Middle frontal gyrus (tissue), 1 donor: ENCODE data around the gene GGT6.

Source experiments
- DNase-seq: peaks from one replicate; pipeline ENCODE4 v3.0.0-alpha.2; 2015; ENCODE audit warnings: low spot score; ENCODE audit errors: extremely low spot score

Gene GGT6

GRCh38 chr17:4574448-4575045, 14.2 kb upstream of the GGT6 start:
- DNase-seq, result no peak

DNA sequence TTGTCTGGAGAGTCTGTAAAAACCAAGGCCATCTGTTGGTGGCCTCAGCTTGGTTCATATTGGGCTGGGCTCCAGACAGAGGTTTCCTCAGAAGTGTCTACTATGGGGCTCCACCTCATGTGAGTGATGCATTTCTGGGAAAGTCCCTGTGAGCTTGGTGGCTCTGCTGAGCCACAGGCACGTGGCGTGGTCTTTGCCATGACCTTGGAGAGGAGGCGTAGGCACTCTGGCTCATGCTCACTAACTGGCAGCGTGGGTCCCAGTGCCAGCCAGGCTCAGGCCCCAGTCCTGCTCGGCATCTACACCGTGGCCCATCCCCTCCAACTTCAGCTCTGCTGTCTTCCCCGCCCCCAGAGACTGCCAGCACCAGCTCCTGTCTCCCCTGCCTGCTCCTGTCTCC, 13.3 kb upstream of the GGT6 start:
- DNase-seq, result no peak

- no peak for DNase-seq
These were observed 12.7 kb upstream of the GGT6 start for GRCh38 chr17:4573115-4573514.

GRCh38 chr17:4572131-4572530, 11.8 kb upstream of the GGT6 start:
- no peak for DNase-seq

DNA sequence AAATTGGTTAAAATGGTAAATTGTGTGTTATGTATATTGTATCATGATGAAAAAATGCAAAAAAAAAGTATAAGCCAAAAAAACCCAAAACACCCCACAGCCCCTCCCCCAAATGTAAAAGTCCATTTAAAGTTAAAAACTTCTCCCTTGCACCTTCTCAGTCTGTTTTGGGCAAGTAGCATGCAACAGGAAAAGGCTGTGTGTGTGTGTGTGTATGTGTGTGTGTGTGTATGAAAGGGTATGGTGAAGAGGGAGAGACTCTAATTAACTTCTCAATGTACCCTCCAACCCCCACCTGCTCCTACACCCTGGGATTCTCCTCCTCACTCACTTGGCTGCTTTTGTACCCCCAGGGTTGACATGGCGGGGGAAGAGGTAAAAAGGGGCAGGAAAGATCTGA, 9.2 kb upstream of the GGT6 start:
- no peak for DNase-seq

DNA sequence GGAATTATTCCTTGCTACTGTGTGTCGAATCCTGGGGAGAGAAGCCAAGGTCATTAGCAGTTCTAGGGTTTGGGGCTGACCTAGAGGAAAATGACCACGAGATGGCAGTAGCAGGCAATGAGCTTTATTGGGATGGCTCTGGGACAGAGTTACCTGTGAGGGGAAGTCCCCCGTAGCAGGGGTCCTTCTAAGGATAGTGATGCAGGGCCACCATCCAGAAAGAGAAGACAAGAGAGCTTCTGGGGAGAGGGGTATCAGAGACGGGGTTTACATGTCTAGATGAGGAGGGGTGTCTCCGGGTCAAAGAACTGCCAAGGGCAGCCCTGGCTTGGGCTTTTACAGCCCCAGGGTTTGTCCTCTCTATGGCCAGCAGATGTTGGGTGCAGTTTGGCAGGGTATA, 6.4 kb upstream of the GGT6 start:
- DNase-seq, result no peak

DNA sequence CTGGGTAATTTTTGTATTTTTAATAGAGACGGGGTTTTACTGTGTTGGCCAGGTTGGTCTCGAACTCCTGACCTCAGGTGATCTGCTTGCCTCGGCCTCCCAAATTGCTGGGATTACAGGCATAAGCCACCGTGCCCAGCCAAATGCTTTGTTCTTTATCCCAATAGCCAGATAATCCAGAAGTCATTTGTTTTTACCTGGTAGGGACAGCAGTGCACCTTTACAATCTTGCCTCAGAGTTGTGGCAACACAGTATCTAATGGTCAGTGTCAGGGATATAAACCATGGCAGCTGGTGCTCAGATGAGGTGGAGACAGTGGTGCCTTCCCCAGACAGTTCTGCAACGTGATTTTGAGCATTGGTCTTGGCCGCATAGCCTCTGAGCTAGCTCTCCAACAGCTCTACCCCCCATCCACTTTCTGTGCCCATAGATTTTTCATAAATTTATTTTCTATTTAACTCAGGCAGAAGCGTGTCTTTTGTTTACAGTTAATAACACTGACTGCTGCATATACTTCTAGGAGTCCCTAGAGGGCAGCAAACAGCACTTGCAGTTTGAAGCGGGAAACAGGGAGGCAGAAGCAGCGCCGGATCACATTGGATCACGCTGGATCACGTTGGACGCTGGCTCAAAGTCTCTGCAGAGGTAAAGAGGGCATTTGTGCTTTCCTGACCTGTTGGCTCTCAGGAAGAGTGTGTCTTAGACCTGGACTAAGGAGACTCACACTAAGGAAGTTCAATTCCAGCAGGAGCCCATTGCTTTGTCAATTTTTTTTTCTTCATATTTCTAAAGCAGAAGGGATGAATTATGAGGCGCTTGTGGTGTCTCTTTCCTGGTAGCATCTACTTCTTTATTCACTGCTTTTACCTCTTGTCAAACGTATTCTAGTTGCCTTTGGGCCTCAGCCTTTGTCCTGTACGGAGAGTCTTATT, 5.1 kb upstream of the GGT6 start:
- DNase-seq, result peak; percentile 61

GRCh38 chr17:4562015-4562969, 1.9 kb upstream of the GGT6 start:
- no peak for DNase-seq

DNA sequence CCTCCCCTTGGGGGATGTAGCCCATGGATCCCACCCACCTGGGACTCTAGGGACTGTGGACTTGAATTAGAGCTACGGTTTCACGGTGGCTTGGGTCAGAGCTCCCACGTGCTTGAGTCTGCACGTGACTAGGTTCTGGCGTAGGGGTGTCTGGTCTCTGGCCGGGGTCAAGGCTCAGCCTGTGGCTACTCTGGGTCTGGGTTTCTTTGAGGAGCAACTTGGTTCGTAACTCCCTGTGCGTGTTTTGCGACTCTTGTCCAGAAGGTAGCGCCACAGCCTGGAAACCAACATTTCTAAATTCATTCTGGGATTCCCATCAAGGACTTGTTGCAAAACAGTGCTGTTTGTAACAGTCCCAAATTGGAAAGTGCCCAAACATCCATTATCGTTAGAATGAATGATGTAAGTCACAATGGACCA, 470 bp upstream of the GGT6 start:
- no peak for DNase-seq

DNA sequence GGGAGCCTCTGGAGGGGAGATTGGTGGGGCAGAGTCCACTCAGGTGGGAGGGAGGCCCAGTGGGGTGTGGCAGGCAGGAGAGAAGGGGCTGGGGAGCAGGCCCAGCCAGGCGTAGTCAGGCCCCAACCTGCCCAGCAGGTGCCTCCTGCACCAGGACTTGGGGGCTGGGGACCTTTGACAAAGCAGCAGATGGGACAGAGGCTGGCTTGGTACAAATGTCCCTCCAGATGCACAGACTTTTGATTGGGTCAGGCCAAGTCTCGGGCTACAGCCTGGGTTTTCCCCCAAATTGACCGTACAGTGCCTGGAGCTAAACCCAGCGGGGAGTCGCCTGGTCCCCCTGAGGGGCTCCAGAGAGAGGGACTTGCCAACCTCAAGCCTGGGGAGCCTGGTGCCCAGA, 411 bp downstream of the GGT6 start:
- no peak for DNase-seq

DNA sequence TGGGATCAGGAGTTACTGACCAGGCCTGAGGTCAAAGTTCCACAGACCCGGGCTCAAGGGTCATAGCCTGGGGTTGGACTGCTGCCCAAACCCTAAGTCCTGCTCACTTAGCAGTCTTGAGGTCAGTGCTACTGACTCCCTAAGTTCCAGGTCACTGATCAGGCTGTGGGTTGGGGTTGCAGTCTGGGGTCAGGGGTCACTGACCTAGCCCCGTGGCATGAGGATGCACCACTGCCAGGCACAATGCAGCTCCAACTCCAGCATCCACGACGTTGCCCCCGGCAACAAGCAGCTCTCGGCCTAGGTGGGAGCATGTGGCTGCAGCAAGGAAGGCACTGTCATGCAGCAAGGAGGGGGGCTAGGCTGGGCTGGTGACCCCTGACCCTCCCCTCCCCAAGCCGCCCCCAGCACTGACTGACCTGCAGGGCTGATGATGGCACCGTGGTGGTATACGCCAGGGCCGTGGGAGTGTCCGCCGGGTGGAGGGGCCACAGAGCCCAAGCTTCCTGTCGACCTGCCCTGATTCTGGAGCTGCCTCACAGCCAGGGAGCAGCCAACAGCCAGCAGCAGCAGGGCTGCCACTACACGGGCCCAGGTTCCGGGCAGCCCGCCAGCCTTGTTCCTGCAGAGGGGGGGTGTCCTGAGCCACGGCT, 1.1 kb downstream of the GGT6 start:
- no peak for DNase-seq

DNA sequence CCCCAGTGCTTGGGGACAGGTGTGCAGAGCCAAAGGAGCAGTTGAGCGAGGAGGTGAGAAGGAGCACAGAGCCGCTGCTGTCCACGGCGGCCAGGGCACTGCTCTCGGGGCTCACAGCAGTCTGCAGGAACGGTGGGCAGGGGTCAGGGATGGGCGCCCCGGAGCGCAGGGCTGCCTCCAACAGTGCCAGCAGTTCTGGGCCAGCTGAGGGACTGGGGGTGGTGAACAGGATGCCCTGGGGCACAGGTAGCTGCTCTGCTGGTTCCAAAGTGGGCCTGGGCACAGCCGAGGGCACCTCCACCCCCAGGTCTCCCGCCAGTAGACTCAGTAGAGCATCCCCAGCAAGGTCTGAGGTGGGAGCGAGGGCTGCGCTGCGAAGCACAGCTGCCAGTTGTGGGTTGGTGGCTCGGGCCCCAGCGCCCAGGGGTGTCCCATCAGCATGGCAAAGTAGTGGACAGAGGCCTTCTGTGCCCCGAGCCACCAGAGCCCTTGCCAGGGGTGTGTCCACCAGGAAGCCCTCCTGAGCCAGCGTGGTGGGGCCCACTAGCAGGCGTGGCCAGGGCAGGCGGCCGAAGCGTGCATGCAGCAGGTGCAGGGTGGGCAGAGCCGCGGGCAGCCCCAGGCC, 1.9 kb downstream of the GGT6 start:
- DNase-seq, result no peak

DNA sequence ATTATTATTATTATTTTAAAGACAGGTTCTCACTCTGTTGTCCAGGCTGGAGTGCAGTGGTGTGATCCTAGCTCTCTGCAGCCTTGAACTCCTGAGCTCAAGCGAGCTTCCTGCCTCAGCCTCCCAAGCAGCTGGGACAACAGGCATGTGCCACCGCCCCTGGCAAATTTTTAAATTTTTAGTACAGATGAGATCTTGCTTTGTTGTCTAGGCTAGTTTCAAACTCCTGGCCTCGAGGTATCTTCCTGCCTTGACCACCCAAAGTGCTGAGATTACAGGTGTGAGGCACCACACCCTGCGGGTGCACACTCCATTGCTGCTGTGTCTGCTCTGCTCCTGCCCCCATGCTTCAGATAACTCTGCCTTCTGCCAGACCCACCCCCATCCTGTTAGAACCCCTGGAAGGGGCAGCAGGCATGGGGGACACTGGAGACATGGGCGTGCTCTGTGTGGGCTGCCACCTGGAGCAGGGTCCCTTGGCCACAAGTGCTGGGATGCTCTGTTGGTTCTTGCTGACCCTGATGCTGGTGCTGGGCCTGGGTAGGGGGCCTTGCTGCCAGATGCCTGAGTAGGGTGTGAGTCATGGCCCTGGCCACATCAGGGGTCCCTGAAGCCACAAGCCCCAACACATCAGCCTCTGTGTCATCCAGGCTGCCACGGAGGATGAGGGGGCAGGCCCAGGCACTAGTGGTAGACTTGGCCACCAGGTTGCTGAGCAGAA, 2.6 kb downstream of the GGT6 start:
- DNase-seq, result no peak

DNA sequence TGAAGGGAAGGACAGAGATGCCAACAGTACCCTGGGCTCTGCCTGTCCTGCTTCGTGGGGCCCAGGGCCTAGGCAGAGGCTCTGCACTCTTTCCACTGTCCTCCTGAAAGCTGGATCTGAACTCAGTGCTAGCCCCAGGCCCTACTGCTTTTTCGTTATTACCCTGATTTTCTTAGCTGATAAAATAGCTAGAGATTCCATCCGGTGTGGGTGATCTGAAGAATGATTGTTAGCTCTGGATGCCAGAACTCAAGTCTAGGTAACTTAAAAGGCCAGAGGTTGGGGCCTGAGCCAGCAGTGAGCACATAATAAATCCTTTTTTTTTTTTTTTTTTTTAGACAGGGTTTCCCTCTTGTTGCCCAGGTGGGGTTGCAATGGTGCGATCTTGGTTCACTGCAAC, 3.4 kb downstream of the GGT6 start:
- DNase-seq, result no peak

GRCh38 chr17:4555873-4556759, 4.3 kb downstream of the GGT6 start:
- no peak for DNase-seq

- peak; percentile 94 for DNase-seq
These were observed 5.2 kb downstream of the GGT6 start, which contains the start of gene MYBBP1A for GRCh38 chr17:4554997-4555799. TSS of gene MYBBP1A (minus strand) at chr17:4555384. CDS start at chr17:4555324, 60 bp downstream.

- no peak for DNase-seq
These were observed 5.9 kb downstream of the GGT6 start for GRCh38 chr17:4554441-4554996.

GRCh38 chr17:4553669-4554068, 6.7 kb downstream of the GGT6 start:
- DNase-seq, result no peak
